Lower lobe of right lung (tissue), 2 donors: ENCODE results near the gene DTNBP1. TPM values are rescaled to one million over a fixed set of nuclear protein-coding genes. Genes with fewer than 3 reads are reported as not detected.

Experiments used
- ATAC-seq, 2 donors: fragments of 200-7000 bp; cut with Tn5 transposase; one replicate each; pipeline ENCODE4 v1.9.1; 2020 to 2022; ENCODE audit warnings: mild to moderate bottlenecking in 2 of 2, moderate library complexity in 2 of 2
- DNase-seq: peaks from one replicate; pipeline ENCODE4 v3.0.0-alpha.2; 2020
- H3K27ac ChIP-seq: fragments of 200-600 bp; one replicate; pipeline ENCODE4 v1.8.0; 2022
- H3K27me3 ChIP-seq: fragments of 200-600 bp; one replicate; pipeline ENCODE4 v1.8.0; 2022; ENCODE audit warnings: low read depth
- H3K36me3 ChIP-seq: fragments of 200-600 bp; one replicate; pipeline ENCODE4 v1.8.0; 2022; ENCODE audit warnings: mild to moderate bottlenecking
- H3K4me1 ChIP-seq: fragments of 200-600 bp; one replicate; pipeline ENCODE4 v1.8.0; 2022
- H3K4me3 ChIP-seq: fragments of 200-600 bp; one replicate; pipeline ENCODE4 v1.8.0; 2022; ENCODE audit warnings: mild to moderate bottlenecking
- H3K9me3 ChIP-seq: fragments of 200-600 bp; one replicate; pipeline ENCODE4 v1.8.0; 2022
- CTCF ChIP-seq: fragments of 200-600 bp; IDR thresholded peaks from one replicate; pipeline ENCODE4 v1.8.0; 2022; ENCODE audit warnings: antibody characterized with exemption, mild to moderate bottlenecking
- intact Hi-C: fragments of 100-400 bp; cut with DNase I; formaldehyde crosslinking; loops from one replicate; pipeline ENCODE4 v1.11.0; 2022
- total RNA-seq: library from RNA; stranded (reverse); fragmentation: NEBNext Ultra II Directional; extraction: Animal tissue kit (Norgen Biotek cat#: 25700); gene quantifications from one replicate; pipeline ENCODE4 v1.2.1, GENCODE V29; 2021
- donor health status: DM: no; HTN: yes; CAD: no; lungs with severe emphysema.

Gene DTNBP1
- total RNA-seq, 1 donor from 2014 or later = 25.9 TPM

- DNase-seq = no peak
- Histone ChIP-seq H3K4me1 (no peaks in the 10 kb centered on the region), H3K36me3 (no peaks in the 10 kb centered on the region), H3K27ac (no peak overlapping the region), H3K9me3 (no peaks in the 10 kb centered on the region), H3K27me3 (no peaks in the 10 kb centered on the region), H3K4me3 (no peak overlapping the region)
- no peak for ATAC-seq
- intact Hi-C loops = no loop called here
- no peak for TF ChIP-seq CTCF
Measured at GRCh38 chr6:15561447-15562199, 101.2 kb downstream of the DTNBP1 start.

- no peaks in the 10 kb centered on the region for H3K36me3 ChIP-seq
- H3K9me3 ChIP-seq = no peaks in the 10 kb centered on the region
- no peak for TF ChIP-seq CTCF
- H3K4me1 ChIP-seq = no peaks in the 10 kb centered on the region
- no peaks in the 10 kb centered on the region for H3K27me3 ChIP-seq
- H3K4me3 ChIP-seq = no peak overlapping the region
- no peak for DNase-seq
- no peak overlapping the region for H3K27ac ChIP-seq
- no peak for ATAC-seq
- intact Hi-C loops = no loop called here
Measured at GRCh38 chr6:15560713-15561112, 102.1 kb downstream of the DTNBP1 start.

GRCh38 chr6:15557174-15557573 is 105.7 kb downstream of the DTNBP1 start:
- no peak overlapping the region for H3K27ac ChIP-seq
- no peaks in the 10 kb centered on the region for H3K27me3 ChIP-seq
- ATAC-seq (no peak), DNase-seq (no peak)
- H3K36me3 ChIP-seq = no peaks in the 10 kb centered on the region
- no peak for TF ChIP-seq CTCF
- H3K4me3 ChIP-seq = no peak overlapping the region
- peaks cover 8% of the 10 kb centered on the region for H3K4me1 ChIP-seq
- H3K9me3 ChIP-seq = no peaks in the 10 kb centered on the region
- intact Hi-C loops = no loop called here

- peaks cover 13% of the 10 kb centered on the region for H3K4me1 ChIP-seq
- no peak for ATAC-seq
- no peak overlapping the region for H3K4me3 ChIP-seq
Measured at GRCh38 chr6:15556711-15557110, 106.1 kb downstream of the DTNBP1 start.

GRCh38 chr6:15555101-15556038 is 107.5 kb downstream of the DTNBP1 start:
- Histone ChIP-seq H3K27me3 (no peaks in the 10 kb centered on the region), H3K4me3 (no peak overlapping the region), H3K4me1 (peaks cover 25% of the 10 kb centered on the region), H3K36me3 (no peaks in the 10 kb centered on the region), H3K27ac (no peak overlapping the region), H3K9me3 (no peaks in the 10 kb centered on the region)
- intact Hi-C loops = no loop called here
- DNase-seq = no peak
- TF ChIP-seq CTCF = no peak
- no peak for ATAC-seq

More at GRCh38 chr6:15556711-15557110, 106.1 kb downstream of the DTNBP1 start:
- intact Hi-C loops = no loop called here
- Histone ChIP-seq H3K27me3 (no peaks in the 10 kb centered on the region), H3K36me3 (no peaks in the 10 kb centered on the region), H3K27ac (no peak overlapping the region), H3K9me3 (no peaks in the 10 kb centered on the region)
- no peak for DNase-seq
- no peak for TF ChIP-seq CTCF
